Activated T-helper 2 cell treated with anti-CD3 and anti-CD28 coated beads, Interferon-gamma antibody, Interleukin-2, Interleukin-4, amounts not matched to agents 10 μg/mL and 5 μg/mL and 100 μg/mL, durations not matched to agents 14 hours and 24 hours and 36 hours (primary cell): ENCODE data around the gene TAF10. TPM values are rescaled to one million over a fixed set of nuclear protein-coding genes. Genes with fewer than 3 reads are reported as not detected.

Experiments used
- total RNA-seq: library from RNA; stranded (reverse); gene quantifications from 2 replicates; pipeline ENCODE4 v1.2.3, GENCODE V29; 2022

Gene TAF10
- total RNA-seq, 1 donor from 2014 or later, result 134 TPM

Other genes with a start within 250 kb of the TAF10 start
- gene SMPD1, start 221.7 kb downstream of the TAF10 start, total RNA-seq, result 15.4 and 16.0 TPM in 2 replicates
- gene APBB1, start 193.1 kb downstream of the TAF10 start, total RNA-seq, result 31.0 and 33.0 TPM in 2 replicates
- gene HPX, start 171.2 kb downstream of the TAF10 start, total RNA-seq, result 0.46 and 0.50 TPM in 2 replicates
- 3.6 and 6.8 TPM in 2 replicates for gene TRIM3, start 138.3 kb downstream of the TAF10 start, total RNA-seq
- 46.8 and 48.6 TPM in 2 replicates for gene ARFIP2, start 130.9 kb downstream of the TAF10 start, total RNA-seq
- 42.9 and 43.0 TPM in 2 replicates for gene TIMM10B, start 130.7 kb downstream of the TAF10 start, total RNA-seq
- 27.5 and 28.8 TPM in 2 replicates for gene DNHD1, start 114.9 kb downstream of the TAF10 start, total RNA-seq
- gene RRP8, start 8.6 kb downstream of the TAF10 start, total RNA-seq, result 29.4 and 30.1 TPM in 2 replicates
- gene ILK, start 8.4 kb downstream of the TAF10 start, total RNA-seq, result 99.5 and 105 TPM in 2 replicates
- 36.2 and 39.1 TPM in 2 replicates for gene TPP1, start 7.2 kb upstream of the TAF10 start, total RNA-seq
- 0.51 and 0.57 TPM in 2 replicates for gene DCHS1, start 43.6 kb upstream of the TAF10 start, total RNA-seq
- gene MRPL17, start 71.1 kb upstream of the TAF10 start, total RNA-seq, result 103 and 108 TPM in 2 replicates
- 0.34 and 0.60 TPM in 2 replicates for gene OR2AG2, start 159.8 kb upstream of the TAF10 start, total RNA-seq
- not detected in 2 replicates for gene OR2AG1, start 170.8 kb upstream of the TAF10 start, total RNA-seq
- 0.32 and 0.53 TPM in 2 replicates for gene OR6A2, start 187.5 kb upstream of the TAF10 start, total RNA-seq
- not detected in 2 replicates for gene OR10A5, start 233.5 kb upstream of the TAF10 start, total RNA-seq